ENCODE measurements around the gene MCAT. TPM values are rescaled to one million over a fixed set of nuclear protein-coding genes. Genes with fewer than 3 reads are reported as not detected.

The MCAT gene
- total RNA-seq, 1 donor from 2014 or later, result 4.6 TPM

GRCh38 chr22:43096420-43096819, 46.8 kb downstream of the MCAT start:
- intact Hi-C loops (cut with DNase I), result no loop called here
- Histone ChIP-seq H3K9me3 (no peaks in the 10 kb centered on the region), H3K4me3 (no peak overlapping the region), H3K36me3 (no peaks in the 10 kb centered on the region), H3K4me1 (no peaks in the 10 kb centered on the region), H3K27me3 (no peaks in the 10 kb centered on the region), H3K27ac (no peak overlapping the region)
- no peak for DNase-seq (ENCODE audit: low spot score in 2 of 2)
- TF ChIP-seq CTCF (IDR thresholded peaks at IDR 0.05), result no peak

GRCh38 chr22:43094551-43094950, 48.6 kb downstream of the MCAT start:
- Histone ChIP-seq H3K4me3 (no peak overlapping the region), H3K9me3 (no peaks in the 10 kb centered on the region), H3K4me1 (no peaks in the 10 kb centered on the region), H3K36me3 (no peaks in the 10 kb centered on the region), H3K27ac (no peak overlapping the region), H3K27me3 (no peaks in the 10 kb centered on the region)
- no peak for TF ChIP-seq CTCF (IDR thresholded peaks at IDR 0.05)
- intact Hi-C loops (cut with DNase I), result no loop called here
- no peak for DNase-seq (ENCODE audit: low spot score in 2 of 2)

GRCh38 chr22:43094085-43094484, 49.1 kb downstream of the MCAT start:
- no peaks in the 10 kb centered on the region for H3K27me3 ChIP-seq
- H3K27ac ChIP-seq, result no peak overlapping the region
- TF ChIP-seq CTCF (IDR thresholded peaks at IDR 0.05), result no peak
- H3K9me3 ChIP-seq, result no peaks in the 10 kb centered on the region
- intact Hi-C loops (cut with DNase I), result no loop called here
- no peak for DNase-seq (ENCODE audit: low spot score in 2 of 2)
- H3K4me1 ChIP-seq, result no peaks in the 10 kb centered on the region
- H3K4me3 ChIP-seq, result no peak overlapping the region
- no peaks in the 10 kb centered on the region for H3K36me3 ChIP-seq

- H3K36me3 ChIP-seq, result no peaks in the 10 kb centered on the region
- no peaks in the 10 kb centered on the region for H3K4me1 ChIP-seq
- H3K9me3 ChIP-seq, result no peaks in the 10 kb centered on the region
- no peaks in the 10 kb centered on the region for H3K27me3 ChIP-seq
- H3K27ac ChIP-seq, result no peak overlapping the region
- TF ChIP-seq CTCF (IDR thresholded peaks at IDR 0.05), result no peak
- intact Hi-C loops (cut with DNase I), result no loop called here
- no peak overlapping the region for H3K4me3 ChIP-seq
- no peak for DNase-seq (ENCODE audit: low spot score in 2 of 2)
Observed at GRCh38 chr22:43092085-43092484, 51.1 kb downstream of the MCAT start.

GRCh38 chr22:43090130-43090789, 52.9 kb downstream of the MCAT start:
- intact Hi-C loops (cut with DNase I), result no loop called here
- H3K9me3 ChIP-seq, result no peaks in the 10 kb centered on the region
- H3K36me3 ChIP-seq, result no peaks in the 10 kb centered on the region
- H3K4me3 ChIP-seq, result no peak overlapping the region
- H3K27me3 ChIP-seq, result no peaks in the 10 kb centered on the region
- H3K4me1 ChIP-seq, result no peaks in the 10 kb centered on the region
- no peak overlapping the region for H3K27ac ChIP-seq
- peak; percentile 9 to 31 (median 10) for TF ChIP-seq CTCF (IDR thresholded peaks at IDR 0.05)
- peak in 1 of 2 donors; percentile 76 for DNase-seq (ENCODE audit: low spot score in 2 of 2)
